Fibroblast of mammary gland (primary cell): ENCODE measurements around the gene FAF1.
"Not testable (repeated sequence)": the region's sequence is repeated elsewhere in the genome, so short reads cannot be mapped to it uniquely, and the experiment has no call there.

ENCODE experiments used
- DNase-seq: peaks from one replicate; pipeline ENCODE4 v3.0.0-alpha.2; 2010; ENCODE audit warnings: low read depth
- H3K4me3 ChIP-seq: 2 replicates; pipeline ENCODE4 v1.5.1; 2011; ENCODE audit warnings: low read depth, mild to moderate bottlenecking, low read length, moderate library complexity; ENCODE audit not compliant: control insufficient read depth
- TF ChIP-seq, protein P1 (sequence below): conservative IDR thresholded peaks from 2 replicates; pipeline ENCODE4 v1.5.1; 2011; ENCODE audit warnings: low read depth, low read length, inconsistent platforms; ENCODE audit not compliant: control insufficient read depth, insufficient read depth

FAF1 gene

DNA sequence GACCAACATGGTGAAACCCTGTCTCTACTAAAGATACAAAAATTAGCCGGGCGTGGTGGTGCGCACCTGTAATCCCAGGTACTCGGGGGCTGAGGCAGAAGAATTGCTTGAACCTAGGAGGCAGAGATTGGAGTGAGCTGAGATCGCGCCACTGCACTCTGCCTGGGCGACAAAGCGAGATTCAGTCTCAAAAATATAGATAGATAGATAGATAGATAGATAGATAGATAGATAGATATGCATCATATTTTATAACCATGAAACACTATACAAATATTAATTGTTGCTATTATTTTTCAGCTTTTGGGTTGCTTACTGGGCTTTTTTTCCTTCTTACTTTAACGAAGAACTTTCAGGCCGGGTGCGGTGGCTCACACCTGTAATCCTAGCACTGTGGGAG lies 4.8 kb upstream of the FAF1 start:
- no peak overlapping the region for H3K4me3 ChIP-seq
- DNase-seq: no peak
- TF ChIP-seq, protein P1, sequence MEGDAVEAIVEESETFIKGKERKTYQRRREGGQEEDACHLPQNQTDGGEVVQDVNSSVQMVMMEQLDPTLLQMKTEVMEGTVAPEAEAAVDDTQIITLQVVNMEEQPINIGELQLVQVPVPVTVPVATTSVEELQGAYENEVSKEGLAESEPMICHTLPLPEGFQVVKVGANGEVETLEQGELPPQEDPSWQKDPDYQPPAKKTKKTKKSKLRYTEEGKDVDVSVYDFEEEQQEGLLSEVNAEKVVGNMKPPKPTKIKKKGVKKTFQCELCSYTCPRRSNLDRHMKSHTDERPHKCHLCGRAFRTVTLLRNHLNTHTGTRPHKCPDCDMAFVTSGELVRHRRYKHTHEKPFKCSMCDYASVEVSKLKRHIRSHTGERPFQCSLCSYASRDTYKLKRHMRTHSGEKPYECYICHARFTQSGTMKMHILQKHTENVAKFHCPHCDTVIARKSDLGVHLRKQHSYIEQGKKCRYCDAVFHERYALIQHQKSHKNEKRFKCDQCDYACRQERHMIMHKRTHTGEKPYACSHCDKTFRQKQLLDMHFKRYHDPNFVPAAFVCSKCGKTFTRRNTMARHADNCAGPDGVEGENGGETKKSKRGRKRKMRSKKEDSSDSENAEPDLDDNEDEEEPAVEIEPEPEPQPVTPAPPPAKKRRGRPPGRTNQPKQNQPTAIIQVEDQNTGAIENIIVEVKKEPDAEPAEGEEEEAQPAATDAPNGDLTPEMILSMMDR: no peak

DNA sequence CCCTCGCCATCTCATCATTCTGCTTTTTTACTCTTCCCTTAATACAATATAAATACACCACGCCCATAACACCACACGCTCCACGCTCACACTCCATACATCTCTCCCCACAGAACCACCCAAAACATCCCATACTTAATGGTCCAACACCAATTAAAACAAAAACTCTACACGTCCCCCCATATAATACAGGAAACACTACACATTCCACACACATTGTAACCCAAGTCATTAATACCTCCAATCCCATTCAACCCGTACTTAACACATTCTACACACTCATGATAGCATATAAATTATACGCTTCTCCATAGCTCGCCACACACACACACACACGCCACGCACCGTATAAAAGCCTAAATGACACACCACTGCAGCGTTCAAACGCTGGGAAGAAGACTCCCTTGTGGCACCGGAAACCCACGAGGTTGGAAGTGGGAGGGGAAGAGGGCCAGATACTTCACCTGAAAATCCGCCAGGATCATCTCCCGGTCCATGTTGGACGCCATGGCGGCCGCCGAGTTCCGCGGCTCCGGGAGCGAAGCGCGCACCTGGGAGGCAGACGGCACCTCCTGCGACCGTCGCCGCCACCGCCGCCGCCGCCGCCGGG lies 659 bp downstream of the FAF1 start:
- DNase-seq: peak; percentile 46
- TF ChIP-seq, protein P1: no peak
- peak overlapping the region; percentile 96 for H3K4me3 ChIP-seq

DNA sequence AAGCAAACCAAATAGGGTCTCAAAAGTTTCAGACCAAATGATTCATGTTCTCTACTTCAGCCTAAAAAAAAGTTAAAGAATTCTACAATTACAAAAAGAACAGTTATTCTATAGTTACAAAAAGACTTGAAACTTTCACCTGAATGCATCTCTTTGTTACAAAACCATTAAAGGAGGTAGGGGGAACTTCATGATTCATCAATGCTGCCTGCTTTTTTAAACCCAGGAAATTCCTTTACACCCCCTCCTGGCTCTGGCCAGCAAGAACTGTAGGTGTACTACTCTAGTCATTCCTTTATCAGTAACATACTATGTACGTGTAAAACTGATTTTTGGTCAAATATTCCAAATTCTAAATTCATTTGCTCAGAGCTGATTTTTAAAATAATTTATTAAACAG lies 5.0 kb downstream of the FAF1 start:
- TF ChIP-seq, protein P1: no peak
- DNase-seq: no peak
- H3K4me3 ChIP-seq: no peak overlapping the region

DNA sequence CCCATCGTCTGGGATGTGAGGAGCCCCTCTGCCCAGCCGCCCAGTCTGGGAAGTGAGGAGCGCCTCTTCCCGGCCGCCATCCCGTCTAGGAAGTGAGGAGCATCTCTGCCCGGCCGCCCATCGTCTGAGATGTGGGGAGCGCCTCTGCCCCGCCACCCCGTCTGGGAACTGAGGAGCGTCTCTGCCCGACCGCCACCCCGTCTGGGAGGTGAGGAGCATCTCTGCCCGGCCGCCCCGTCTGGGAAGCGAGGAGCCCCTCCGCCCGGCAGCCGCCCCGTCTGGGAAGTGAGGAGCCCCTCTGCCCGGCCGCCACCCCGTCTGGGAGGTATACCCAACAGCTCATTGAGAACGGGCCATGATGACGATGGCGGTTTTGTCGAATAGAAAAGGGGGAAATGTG lies 7.5 kb downstream of the FAF1 start:
- H3K4me3 ChIP-seq, DNase-seq: not testable (repeated sequence)

DNA sequence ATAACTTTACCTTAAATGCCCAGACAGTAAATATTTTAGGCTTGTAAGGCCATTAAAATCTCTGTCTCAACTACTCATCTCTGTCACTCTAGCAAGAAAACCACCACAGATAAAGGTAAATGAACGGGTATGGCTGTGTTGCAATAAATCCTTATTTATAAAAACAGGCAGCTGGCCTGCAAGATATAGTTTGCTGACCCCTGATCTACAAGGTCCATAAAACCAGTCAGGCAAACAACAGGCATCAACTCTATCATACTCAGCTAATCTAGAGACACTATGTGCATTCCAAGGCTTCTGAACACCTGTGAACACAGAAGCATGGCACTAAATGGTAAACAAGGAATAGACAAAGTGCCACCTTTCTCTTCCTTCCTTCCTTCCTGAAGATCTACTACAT lies 9.7 kb downstream of the FAF1 start:
- TF ChIP-seq, protein P1: no peak
- no peak for DNase-seq
- H3K4me3 ChIP-seq: no peak overlapping the region

DNA sequence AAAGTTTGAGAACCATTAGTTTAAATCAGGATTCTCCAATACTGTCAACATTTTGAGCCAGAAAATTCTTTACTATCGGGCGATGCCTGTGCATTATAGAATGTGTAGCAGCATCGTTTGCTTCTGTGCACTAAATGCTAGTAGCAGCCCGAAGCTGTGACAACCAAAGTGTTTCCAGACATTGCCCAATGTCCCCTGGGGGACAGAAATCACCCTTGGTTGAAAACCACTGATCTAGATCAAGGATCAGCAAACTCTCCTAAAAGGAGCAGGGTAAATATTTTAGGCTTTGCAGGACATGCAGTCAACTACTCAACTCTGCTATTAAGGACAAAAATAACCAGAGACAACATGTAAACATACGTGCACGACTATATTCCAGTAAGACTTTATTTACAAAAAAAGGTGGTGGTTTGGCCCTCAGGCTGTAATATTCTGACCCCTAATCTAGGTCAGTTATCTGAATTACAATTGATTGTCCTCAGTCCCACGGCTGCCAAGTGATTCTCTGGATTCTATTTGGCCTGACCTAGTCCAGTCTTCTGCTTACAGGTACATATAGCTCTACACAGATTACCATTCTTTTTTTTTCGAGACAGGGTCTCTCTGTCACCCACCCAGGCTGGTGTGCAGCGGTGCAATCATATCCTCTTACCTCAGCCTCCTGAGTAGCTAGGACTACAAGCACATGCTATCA lies 10.6 kb downstream of the FAF1 start:
- TF ChIP-seq, protein P1: no peak
- peak; percentile 2 for DNase-seq
- H3K4me3 ChIP-seq: no peak overlapping the region

DNA sequence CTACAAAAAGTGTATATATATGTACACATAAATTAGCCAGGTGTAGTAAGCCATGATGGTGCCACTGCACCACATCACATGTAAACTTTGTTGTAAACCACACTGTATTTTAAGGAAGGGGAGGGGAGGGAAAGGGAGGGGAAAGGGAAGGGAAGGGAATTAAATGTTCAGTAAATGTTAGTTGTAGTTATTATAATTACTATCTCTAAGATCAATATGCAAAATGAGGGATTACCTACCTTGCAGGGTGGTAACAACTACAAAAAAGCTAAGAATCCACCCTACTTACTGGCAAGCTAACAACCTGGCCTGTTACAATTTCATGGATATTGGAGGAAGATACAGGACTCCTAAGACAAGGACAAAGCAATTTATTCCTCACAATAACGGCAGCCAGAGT lies 17.7 kb downstream of the FAF1 start:
- no peak for DNase-seq
- TF ChIP-seq, protein P1: no peak
- no peak overlapping the region for H3K4me3 ChIP-seq
